ENCODE data around the gene LMX1B.

GRCh38 chr9:126607086-126607485 is 6.6 kb upstream of the LMX1B start:
- no peak for TF ChIP-seq CTCF (IDR thresholded peaks at IDR 0.05; ENCODE audit: extremely low read depth in 1 of 2, insufficient read depth in 1 of 2, low read depth in 1 of 2, low read length in 2 of 2)
- TF ChIP-seq EZH2 (IDR thresholded peaks at IDR 0.05; ENCODE audit: borderline replicate concordance, low read depth, low read length, severe bottlenecking), result no peak
- TF ChIP-seq GATA2 (IDR thresholded peaks at IDR 0.05; ENCODE audit: insufficient read depth, insufficient read length, low read depth, low read length), result no peak
- TF ChIP-seq POLR2A (IDR thresholded peaks at IDR 0.05; ENCODE audit: low read depth, low read length), result no peak

All from endothelial cell of umbilical vein (primary cell).